ENCODE data around the gene DDR2.

GRCh38 chr1:162741574-162741973, 109.3 kb downstream of the DDR2 start:
- TF ChIP-seq, protein P1, sequence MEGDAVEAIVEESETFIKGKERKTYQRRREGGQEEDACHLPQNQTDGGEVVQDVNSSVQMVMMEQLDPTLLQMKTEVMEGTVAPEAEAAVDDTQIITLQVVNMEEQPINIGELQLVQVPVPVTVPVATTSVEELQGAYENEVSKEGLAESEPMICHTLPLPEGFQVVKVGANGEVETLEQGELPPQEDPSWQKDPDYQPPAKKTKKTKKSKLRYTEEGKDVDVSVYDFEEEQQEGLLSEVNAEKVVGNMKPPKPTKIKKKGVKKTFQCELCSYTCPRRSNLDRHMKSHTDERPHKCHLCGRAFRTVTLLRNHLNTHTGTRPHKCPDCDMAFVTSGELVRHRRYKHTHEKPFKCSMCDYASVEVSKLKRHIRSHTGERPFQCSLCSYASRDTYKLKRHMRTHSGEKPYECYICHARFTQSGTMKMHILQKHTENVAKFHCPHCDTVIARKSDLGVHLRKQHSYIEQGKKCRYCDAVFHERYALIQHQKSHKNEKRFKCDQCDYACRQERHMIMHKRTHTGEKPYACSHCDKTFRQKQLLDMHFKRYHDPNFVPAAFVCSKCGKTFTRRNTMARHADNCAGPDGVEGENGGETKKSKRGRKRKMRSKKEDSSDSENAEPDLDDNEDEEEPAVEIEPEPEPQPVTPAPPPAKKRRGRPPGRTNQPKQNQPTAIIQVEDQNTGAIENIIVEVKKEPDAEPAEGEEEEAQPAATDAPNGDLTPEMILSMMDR (IDR thresholded peaks at IDR 0.05) = no peak
- TF ChIP-seq POLR2AphosphoS5 (IDR thresholded peaks at IDR 0.05) (no peak), POLR2A (IDR thresholded peaks at IDR 0.05) (no peak)
